Glomerular visceral epithelial cell (primary cell): ENCODE data around the gene MLX.
A peak's percentile ranks its signal among the peaks of the same experiment; 100 is the strongest.

ENCODE experiments used
- DNase-seq: peaks from one replicate; pipeline ENCODE4 v3.0.0-alpha.2; 2016; ENCODE audit errors: extremely low spot score

Gene MLX

GRCh38 chr17:42578282-42578869 lies 11.5 kb downstream of the MLX start:
- peak; percentile 76 for DNase-seq

- no peak for DNase-seq
Observed at GRCh38 chr17:42579794-42580551, 13.1 kb downstream of the MLX start.

- no peak for DNase-seq
Observed at GRCh38 chr17:42581744-42582270, 14.9 kb downstream of the MLX start.

- no peak for DNase-seq
Observed at GRCh38 chr17:42584880-42585279, 18.0 kb downstream of the MLX start.

- no peak for DNase-seq
Observed at GRCh38 chr17:42585353-42585752, 18.5 kb downstream of the MLX start.

- DNase-seq: no peak
Observed at GRCh38 chr17:42586514-42587230, 19.8 kb downstream of the MLX start.

GRCh38 chr17:42590886-42591285 lies 24.0 kb downstream of the MLX start:
- no peak for DNase-seq

GRCh38 chr17:42591411-42591810 lies 24.5 kb downstream of the MLX start:
- no peak for DNase-seq

- DNase-seq: no peak
Observed at GRCh38 chr17:42596386-42596785, 29.5 kb downstream of the MLX start.

- DNase-seq: no peak
Observed at GRCh38 chr17:42598905-42599304, 32.0 kb downstream of the MLX start.

GRCh38 chr17:42603318-42603717 lies 36.4 kb downstream of the MLX start:
- DNase-seq: no peak

GRCh38 chr17:42607769-42608168 lies 40.9 kb downstream of the MLX start:
- no peak for DNase-seq

GRCh38 chr17:42608305-42609181 lies 41.6 kb downstream of the MLX start:
- peak; percentile 11 for DNase-seq

GRCh38 chr17:42609182-42609813 lies 42.4 kb downstream of the MLX start, which contains the start of the genes RETREG3 and TUBG1:
Gene RETREG3, minus strand, starts transcription at chr17:42609374. Its CDS starts 50 bp downstream, at chr17:42609324.
Gene TUBG1, plus strand, starts transcription at chr17:42609683. Its CDS starts 55 bp downstream, at chr17:42609738.
- peak; percentile 100 for DNase-seq

- peak; percentile 24 for DNase-seq
Observed at GRCh38 chr17:42609814-42610801, 43.2 kb downstream of the MLX start.

- DNase-seq: no peak
Observed at GRCh38 chr17:42612013-42612412, 45.1 kb downstream of the MLX start.

GRCh38 chr17:42613699-42614295 lies 46.9 kb downstream of the MLX start:
- no peak for DNase-seq

- no peak for DNase-seq
Observed at GRCh38 chr17:42617956-42618431, 51.1 kb downstream of the MLX start.
